Measurements from ENCODE around the gene NRXN3.

The NRXN3 gene

DNA sequence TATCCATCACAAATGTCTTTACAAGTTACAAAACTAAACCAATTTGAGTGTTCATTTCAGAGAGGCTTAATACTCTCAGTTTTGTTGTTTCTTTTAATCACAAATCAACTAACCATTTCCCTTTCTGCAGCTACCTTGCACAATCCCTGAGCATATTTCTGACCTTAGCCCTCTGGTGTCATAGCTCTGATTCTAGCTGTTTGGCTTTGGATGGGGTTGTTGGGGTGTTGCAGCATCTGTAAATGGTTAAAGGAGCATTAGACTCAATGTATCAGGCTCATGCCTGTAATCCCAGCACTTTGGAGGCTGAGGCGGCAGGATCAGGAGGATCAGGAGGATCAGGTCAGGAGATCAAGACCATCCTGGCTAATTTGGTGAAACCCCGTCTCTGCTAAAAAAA is 461.4 kb downstream of the NRXN3 start:
- Histone ChIP-seq H3K27ac (no peak overlapping the region), H3K4me1 (no peaks in the 10 kb centered on the region), H3K4me3 (no peak overlapping the region), H4K20me1 (no peaks in the 10 kb centered on the region), H3K9me3 (replicated peaks in 1 of 11) (no peaks in the 10 kb centered on the region), H3K9ac (no peak overlapping the region), H3K4me2 (no peak overlapping the region), H3K36me3 (no peaks in the 10 kb centered on the region), H3K27me3 (no peaks in the 10 kb centered on the region)
- TF ChIP-seq Cebpa-rat (IDR thresholded peaks at IDR 0.05): no peak

GRCh38 chr14:78633752-78634151 is 463.6 kb downstream of the NRXN3 start:
- Histone ChIP-seq H3K27ac (no peak overlapping the region), H4K20me1 (no peaks in the 10 kb centered on the region), H3K27me3 (no peaks in the 10 kb centered on the region), H3K4me1 (no peaks in the 10 kb centered on the region), H3K4me2 (no peak overlapping the region), H3K9ac (no peak overlapping the region), H3K9me3 (replicated peaks in 1 of 11) (peaks cover 0 to 7% (median 0%) of the 10 kb centered on the region in 11 experiments; a peak in 2 of 22 replicates), H3K36me3 (no peaks in the 10 kb centered on the region), H3K4me3 (no peak overlapping the region)
- TF ChIP-seq Cebpa-rat (IDR thresholded peaks at IDR 0.05): no peak

DNA sequence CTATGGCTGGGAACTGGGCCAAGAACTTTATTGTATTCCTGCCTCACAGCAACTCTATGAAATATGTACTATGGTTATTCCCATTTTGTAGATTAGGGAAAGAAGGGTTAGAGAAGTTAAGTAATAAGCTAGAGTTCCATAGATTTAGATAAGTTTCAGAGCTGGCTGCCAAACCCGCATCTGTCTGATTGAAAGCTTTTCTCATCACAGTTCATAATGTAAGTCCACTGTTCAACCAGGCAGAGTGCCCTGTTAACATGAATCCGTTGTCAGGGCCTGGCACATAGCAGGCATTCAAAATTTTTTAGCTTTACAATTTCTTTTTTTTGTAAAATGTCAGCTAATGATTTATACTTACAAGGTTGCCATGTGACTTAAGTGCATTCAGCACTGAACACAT is 467.3 kb downstream of the NRXN3 start:
- no peaks in the 10 kb centered on the region for H3K36me3 ChIP-seq
- H4K20me1 ChIP-seq: no peaks in the 10 kb centered on the region
- no peak for TF ChIP-seq Cebpa-rat (IDR thresholded peaks at IDR 0.05)
- H3K9me3 ChIP-seq (replicated peaks in 1 of 11): peaks cover 0 to 7% (median 0%) of the 10 kb centered on the region in 11 experiments; a peak in 2 of 22 replicates
- H3K27me3 ChIP-seq: no peaks in the 10 kb centered on the region
- no peak overlapping the region for H3K9ac ChIP-seq
- no peak overlapping the region for H3K27ac ChIP-seq
- no peaks in the 10 kb centered on the region for H3K4me1 ChIP-seq
- H3K4me2 ChIP-seq: no peak overlapping the region
- H3K4me3 ChIP-seq: no peak overlapping the region

DNA sequence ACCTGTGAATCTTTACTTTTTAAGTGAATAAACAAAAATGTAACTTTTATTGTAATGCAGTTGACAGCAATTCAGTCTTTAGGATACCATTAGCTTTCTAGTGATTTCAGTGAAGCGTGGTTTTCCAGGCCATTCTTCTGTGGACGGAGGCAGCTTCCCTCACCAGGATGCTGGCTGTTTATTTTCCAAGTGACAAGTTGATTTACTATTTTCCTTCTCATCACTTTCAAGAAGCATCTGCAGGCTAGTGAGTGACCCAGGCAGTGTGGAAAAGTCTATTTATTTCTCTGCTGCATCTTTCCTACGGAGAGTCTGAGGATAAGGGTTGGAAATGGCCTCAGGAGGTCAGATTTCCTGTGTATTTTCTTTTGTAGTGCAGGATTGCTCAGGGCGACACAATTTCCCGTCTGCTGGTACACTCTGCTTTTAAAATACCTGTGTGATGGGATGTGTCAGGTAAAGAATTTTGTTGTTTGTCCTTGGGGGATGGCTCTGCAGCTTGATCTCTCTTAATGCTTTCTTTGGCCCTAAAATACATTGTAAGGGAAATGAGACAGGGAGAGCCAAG is 467.8 kb downstream of the NRXN3 start:
- H3K27ac ChIP-seq: no peak overlapping the region
- no peaks in the 10 kb centered on the region for H4K20me1 ChIP-seq
- no peak overlapping the region for H3K9ac ChIP-seq
- H3K27me3 ChIP-seq: no peaks in the 10 kb centered on the region
- H3K4me2 ChIP-seq: no peak overlapping the region
- peaks cover 0 to 7% (median 0%) of the 10 kb centered on the region in 11 experiments; a peak in 2 of 22 replicates for H3K9me3 ChIP-seq (replicated peaks in 1 of 11)
- no peak for TF ChIP-seq Cebpa-rat (IDR thresholded peaks at IDR 0.05)
- no peak overlapping the region for H3K4me3 ChIP-seq
- H3K36me3 ChIP-seq: no peaks in the 10 kb centered on the region
- no peaks in the 10 kb centered on the region for H3K4me1 ChIP-seq

- peaks cover 0 to 7% (median 0%) of the 10 kb centered on the region in 11 experiments; a peak in 2 of 22 replicates for H3K9me3 ChIP-seq (replicated peaks in 1 of 11)
- H4K20me1 ChIP-seq: no peaks in the 10 kb centered on the region
- no peaks in the 10 kb centered on the region for H3K36me3 ChIP-seq
These were observed 468.8 kb downstream of the NRXN3 start for GRCh38 chr14:78638926-78639325.

GRCh38 chr14:78644824-78645559 is 474.8 kb downstream of the NRXN3 start:
- Histone ChIP-seq H3K4me3 (no peak overlapping the region), H3K36me3 (no peaks in the 10 kb centered on the region), H3K4me1 (peaks cover 0 to 8% (median 0%) of the 10 kb centered on the region in 10 experiments; a peak in 3 of 20 replicates), H3K9me3 (replicated peaks in 1 of 11) (no peaks in the 10 kb centered on the region), H3K27ac (no peak overlapping the region), H3K9ac (no peak overlapping the region), H3K4me2 (no peak overlapping the region), H3K27me3 (no peaks in the 10 kb centered on the region), H4K20me1 (no peaks in the 10 kb centered on the region)
- no peak for TF ChIP-seq Cebpa-rat (IDR thresholded peaks at IDR 0.05)

More at GRCh38 chr14:78638926-78639325, 468.8 kb downstream of the NRXN3 start:
- H3K4me1 ChIP-seq: no peaks in the 10 kb centered on the region
- no peak overlapping the region for H3K27ac ChIP-seq
- H3K4me2 ChIP-seq: no peak overlapping the region
- H3K9ac ChIP-seq: no peak overlapping the region
- H3K4me3 ChIP-seq: no peak overlapping the region
- no peak for TF ChIP-seq Cebpa-rat (IDR thresholded peaks at IDR 0.05)
- no peaks in the 10 kb centered on the region for H3K27me3 ChIP-seq

DNA sequence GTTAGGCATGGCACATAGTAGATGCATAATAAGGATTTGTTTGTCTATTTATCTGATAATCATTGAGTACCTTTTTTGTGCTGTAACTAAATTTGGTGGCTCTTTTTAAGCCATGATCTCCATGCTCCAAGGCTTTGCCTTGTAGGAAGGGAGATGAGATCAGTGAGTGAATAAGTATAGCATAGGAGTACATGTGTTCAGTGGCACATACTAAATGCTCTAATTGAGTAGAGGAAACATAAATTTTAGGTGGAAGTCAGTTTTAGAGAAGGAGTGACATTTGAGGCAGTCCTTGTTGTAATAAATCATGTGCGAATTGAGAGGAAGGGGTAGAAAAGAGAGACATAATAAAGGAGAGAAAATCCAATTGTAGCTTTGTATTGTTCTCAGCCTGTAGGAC is 482.6 kb downstream of the NRXN3 start:
- peak overlapping the region in 7 of 11 experiments; percentile 4 to 46 (median 24); a peak in 9 of 22 replicates for H3K4me2 ChIP-seq
- H4K20me1 ChIP-seq: no peaks in the 10 kb centered on the region
- TF ChIP-seq Cebpa-rat (IDR thresholded peaks at IDR 0.05): no peak
- H3K9ac ChIP-seq: no peak overlapping the region
- no peaks in the 10 kb centered on the region for H3K27me3 ChIP-seq
- no peak overlapping the region for H3K4me3 ChIP-seq
- H3K9me3 ChIP-seq (replicated peaks in 1 of 11): no peaks in the 10 kb centered on the region
- H3K27ac ChIP-seq: no peak overlapping the region
- H3K4me1 ChIP-seq: peaks cover 6 to 16% (median 12%) of the 10 kb centered on the region in 10 experiments; a peak in 16 of 20 replicates
- H3K36me3 ChIP-seq: no peaks in the 10 kb centered on the region

GRCh38 chr14:78653173-78653572 is 483.0 kb downstream of the NRXN3 start:
- no peaks in the 10 kb centered on the region for H3K9me3 ChIP-seq (replicated peaks in 1 of 11)
- TF ChIP-seq Cebpa-rat (IDR thresholded peaks at IDR 0.05): no peak
- H3K4me2 ChIP-seq: no peak overlapping the region
- peaks cover 6 to 16% (median 12%) of the 10 kb centered on the region in 10 experiments; a peak in 16 of 20 replicates for H3K4me1 ChIP-seq
- H3K36me3 ChIP-seq: no peaks in the 10 kb centered on the region
- H3K4me3 ChIP-seq: no peak overlapping the region
- H3K9ac ChIP-seq: no peak overlapping the region
- H3K27me3 ChIP-seq: no peaks in the 10 kb centered on the region
- no peak overlapping the region for H3K27ac ChIP-seq
- no peaks in the 10 kb centered on the region for H4K20me1 ChIP-seq

GRCh38 chr14:78657451-78657850 is 487.3 kb downstream of the NRXN3 start:
- Histone ChIP-seq H3K4me2 (no peak overlapping the region), H3K4me1 (peaks cover 2 to 9% (median 7%) of the 10 kb centered on the region in 10 experiments; a peak in 13 of 20 replicates), H3K36me3 (no peaks in the 10 kb centered on the region), H3K9me3 (replicated peaks in 1 of 11) (no peaks in the 10 kb centered on the region), H3K4me3 (no peak overlapping the region), H3K27ac (no peak overlapping the region), H4K20me1 (no peaks in the 10 kb centered on the region), H3K27me3 (no peaks in the 10 kb centered on the region), H3K9ac (no peak overlapping the region)
- no peak for TF ChIP-seq Cebpa-rat (IDR thresholded peaks at IDR 0.05)

GRCh38 chr14:78664841-78665240 is 494.7 kb downstream of the NRXN3 start:
- no peaks in the 10 kb centered on the region; a peak in 1 of 22 replicates for H3K9me3 ChIP-seq (replicated peaks in 1 of 11)
- no peak overlapping the region for H3K9ac ChIP-seq
- H3K27me3 ChIP-seq: no peaks in the 10 kb centered on the region
- H4K20me1 ChIP-seq: no peaks in the 10 kb centered on the region
- no peak overlapping the region for H3K27ac ChIP-seq
- H3K36me3 ChIP-seq: no peaks in the 10 kb centered on the region
- no peak for TF ChIP-seq Cebpa-rat (IDR thresholded peaks at IDR 0.05)
- H3K4me1 ChIP-seq: no peaks in the 10 kb centered on the region
- no peak overlapping the region for H3K4me2 ChIP-seq
- H3K4me3 ChIP-seq: no peak overlapping the region

Measured in BLaER1 treated with 17β-estradiol and CSF1 and Interleukin-3, amounts not matched to agents 10 nM and 100 nM (cell line).